H1 (cell line): ENCODE data around the gene NAB1.

Source experiments
- BCL11A ChIP-seq, 2 experiments: IDR thresholded peaks; one replicate each; pipeline ENCODE4 v1.6.1; 2011; ENCODE audit warnings: low read depth in 2 of 2, low read length in 2 of 2, mild to moderate bottlenecking in 2 of 2
- CEBPB ChIP-seq: IDR thresholded peaks from 2 replicates; pipeline ENCODE4 v1.6.1; 2012; ENCODE audit warnings: low read depth, low read length
- CTCF ChIP-seq, 3 experiments: IDR thresholded peaks; 1 replicate in 2 of 3; 2 replicates in 1 of 3; pipeline versions ENCODE4 v1.5.1 to v1.6.1; 2011; ENCODE audit warnings: low read length in 3 of 3, mild to moderate bottlenecking in 3 of 3, inconsistent platforms in 2 of 3, low read depth in 1 of 3, moderate library complexity in 1 of 3; ENCODE audit not compliant: insufficient read depth in 1 of 3; ENCODE audit errors: control extremely low read depth in 1 of 3
- EP300 ChIP-seq, 2 experiments: IDR thresholded peaks; 1 replicate in 1 of 2; 2 replicates in 1 of 2; pipeline ENCODE4 v1.6.1; 2011 to 2012; ENCODE audit warnings: low read depth in 2 of 2, low read length in 2 of 2, mild to moderate bottlenecking in 2 of 2, borderline replicate concordance in 1 of 2, inconsistent platforms in 1 of 2, moderate library complexity in 1 of 2
- EZH2 ChIP-seq: fragments of 200-600 bp; sonication (generic); IDR thresholded peaks from 2 replicates; pipeline ENCODE4 v1.7.1; 2012; ENCODE audit warnings: low read depth, mild to moderate bottlenecking, moderate library complexity, low read length, inconsistent platforms; ENCODE audit not compliant: severe bottlenecking
- HDAC2 ChIP-seq, 2 experiments: fragments of 300-600 bp in 1 of 2; sonication (generic) in 1 of 2; IDR thresholded peaks; 2 replicates each; pipeline ENCODE4 v1.6.1; 2011 to 2012; ENCODE audit warnings: low read depth in 2 of 2, low read length in 2 of 2, mild to moderate bottlenecking in 2 of 2, moderate library complexity in 2 of 2, borderline replicate concordance in 1 of 2, inconsistent platforms in 1 of 2
- HDAC6 ChIP-seq: IDR thresholded peaks from one replicate; pipeline ENCODE4 v1.7.1; 2012; ENCODE audit warnings: low read depth, mild to moderate bottlenecking, inconsistent platforms, low read length, moderate library complexity
- JUND ChIP-seq: IDR thresholded peaks from 2 replicates; pipeline ENCODE4 v1.6.1; 2011; ENCODE audit warnings: mild to moderate bottlenecking, improper control_type of control experiment, low read length
- POLR2A ChIP-seq, 2 experiments: IDR thresholded peaks; 1 replicate in 1 of 2; 2 replicates in 1 of 2; pipeline ENCODE4 v1.6.1; 2011; ENCODE audit warnings: low read depth in 2 of 2, low read length in 2 of 2, mild to moderate bottlenecking in 2 of 2; ENCODE audit errors: control extremely low read depth in 1 of 2
- RFX5 ChIP-seq: IDR thresholded peaks from 2 replicates; pipeline ENCODE4 v1.6.1; 2011; ENCODE audit warnings: low read depth, low read length, improper control_type of control experiment, borderline replicate concordance
- SP1 ChIP-seq: IDR thresholded peaks from 2 replicates; pipeline ENCODE4 v1.6.1; 2011; ENCODE audit warnings: low read depth, low read length
- SUZ12 ChIP-seq: fragments of 200-600 bp; sonication (generic); IDR thresholded peaks from 2 replicates; pipeline ENCODE4 v1.6.1; 2012; ENCODE audit warnings: mild to moderate bottlenecking, inconsistent platforms, low read length, moderate library complexity, mixed read lengths
- TEAD4 ChIP-seq: IDR thresholded peaks from 2 replicates; pipeline ENCODE4 v1.6.1; 2012; ENCODE audit warnings: low read depth, low read length, inconsistent platforms, mixed read lengths
- TF ChIP-seq, protein P1 (sequence below): IDR thresholded peaks from 2 replicates; pipeline ENCODE4 v1.6.1; 2012; ENCODE audit warnings: low read length, inconsistent platforms

- TF ChIP-seq SUZ12 (no peak), JUND (no peak), CEBPB (no peak), EP300 (IDR thresholded peaks at IDR 0.05; ENCODE audit: borderline replicate concordance in 1 of 2, low read depth in 2 of 2, low read length in 2 of 2) (no peak), CTCF (IDR thresholded peaks at IDR 0.05; ENCODE audit: control extremely low read depth in 1 of 3, insufficient read depth in 1 of 3, low read depth in 1 of 3, low read length in 3 of 3) (no peak), TEAD4 (no peak), EZH2 (no peak), HDAC6 (no peak), POLR2A (IDR thresholded peaks at IDR 0.05; ENCODE audit: control extremely low read depth in 1 of 2, low read depth in 2 of 2, low read length in 2 of 2) (no peak), RFX5 (no peak), SP1 (no peak), BCL11A (IDR thresholded peaks at IDR 0.05; ENCODE audit: low read depth in 2 of 2, low read length in 2 of 2) (no peak), HDAC2 (IDR thresholded peaks at IDR 0.05; ENCODE audit: borderline replicate concordance in 1 of 2, low read depth in 2 of 2, low read length in 2 of 2) (no peak)
- TF ChIP-seq, protein P1, sequence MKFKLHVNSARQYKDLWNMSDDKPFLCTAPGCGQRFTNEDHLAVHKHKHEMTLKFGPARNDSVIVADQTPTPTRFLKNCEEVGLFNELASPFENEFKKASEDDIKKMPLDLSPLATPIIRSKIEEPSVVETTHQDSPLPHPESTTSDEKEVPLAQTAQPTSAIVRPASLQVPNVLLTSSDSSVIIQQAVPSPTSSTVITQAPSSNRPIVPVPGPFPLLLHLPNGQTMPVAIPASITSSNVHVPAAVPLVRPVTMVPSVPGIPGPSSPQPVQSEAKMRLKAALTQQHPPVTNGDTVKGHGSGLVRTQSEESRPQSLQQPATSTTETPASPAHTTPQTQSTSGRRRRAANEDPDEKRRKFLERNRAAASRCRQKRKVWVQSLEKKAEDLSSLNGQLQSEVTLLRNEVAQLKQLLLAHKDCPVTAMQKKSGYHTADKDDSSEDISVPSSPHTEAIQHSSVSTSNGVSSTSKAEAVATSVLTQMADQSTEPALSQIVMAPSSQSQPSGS = no peak
These were observed 62.2 kb downstream of the NAB1 start for GRCh38 chr2:190711069-190711468.
